ENCODE measurements around the gene RBM48.
A peak's percentile ranks its signal among the peaks of the same experiment; 100 is the strongest.
"Not testable (repeated sequence)": the region's sequence is repeated elsewhere in the genome, so short reads cannot be mapped to it uniquely, and the experiment has no call there.

The RBM48 gene

DNA sequence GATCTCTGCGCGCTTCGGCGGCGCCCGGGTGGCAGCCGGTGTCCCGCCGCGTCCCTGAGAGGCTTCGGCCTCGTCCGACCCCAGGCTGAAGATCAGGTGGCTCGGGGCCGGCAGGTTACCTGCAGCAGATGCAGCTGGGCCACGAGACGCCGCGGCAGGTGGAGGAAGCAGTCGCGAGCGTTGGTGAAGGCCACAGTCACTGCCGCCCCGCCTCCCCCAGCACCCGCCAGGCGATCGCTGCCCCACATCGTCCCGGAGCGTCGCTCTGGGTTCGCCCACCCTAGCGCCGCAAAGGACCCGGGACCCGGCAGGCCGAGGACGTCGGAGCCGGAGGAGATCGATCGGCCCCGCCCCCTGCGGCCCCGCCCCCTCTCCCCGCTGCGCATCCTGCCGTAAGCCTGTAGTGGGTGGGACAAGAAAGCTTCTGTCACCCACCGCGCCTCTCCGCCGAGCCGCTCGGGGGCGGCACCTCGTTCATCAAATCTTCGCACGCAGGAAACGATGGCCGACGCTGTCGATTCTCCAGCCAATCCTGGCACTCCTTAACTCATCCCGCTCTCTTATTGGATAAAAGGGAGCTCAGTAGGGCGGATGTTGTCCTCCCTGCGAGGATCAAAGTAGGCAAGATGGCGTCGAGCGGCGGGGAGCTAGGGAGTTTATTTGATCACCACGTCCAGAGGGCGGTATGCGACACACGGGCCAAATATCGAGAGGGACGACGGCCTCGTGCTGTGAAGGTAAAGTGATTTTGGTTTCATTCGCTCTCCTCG, at the start of gene RBM48, which contains the start of gene PEX1:
Gene RBM48, plus strand, starts transcription at position 608 of the 770 bp plus-strand sequence. Its CDS starts 19 bp downstream, at position 627.
Gene PEX1, minus strand, starts transcription at position 333 of the 770 bp plus-strand sequence. Its CDS starts 85 bp downstream, at position 248.
- peak; percentile 100 for DNase-seq (ENCODE audit: low read depth)
- peak within 1 kb of the TSS; percentile 86 for H3K4me3 ChIP-seq (ENCODE audit: low read depth, low read length)
- TF ChIP-seq POLR2A (IDR thresholded peaks at IDR 0.05; ENCODE audit: extremely low read depth, insufficient read length) = peak; percentile 75
- TF ChIP-seq MYC (IDR thresholded peaks at IDR 0.05; ENCODE audit: low read depth, low read length) = peak; percentile 68
- peak; percentile 66 for TF ChIP-seq MAX (IDR thresholded peaks at IDR 0.05; ENCODE audit: low read depth, low read length)
- TF ChIP-seq, protein P1, sequence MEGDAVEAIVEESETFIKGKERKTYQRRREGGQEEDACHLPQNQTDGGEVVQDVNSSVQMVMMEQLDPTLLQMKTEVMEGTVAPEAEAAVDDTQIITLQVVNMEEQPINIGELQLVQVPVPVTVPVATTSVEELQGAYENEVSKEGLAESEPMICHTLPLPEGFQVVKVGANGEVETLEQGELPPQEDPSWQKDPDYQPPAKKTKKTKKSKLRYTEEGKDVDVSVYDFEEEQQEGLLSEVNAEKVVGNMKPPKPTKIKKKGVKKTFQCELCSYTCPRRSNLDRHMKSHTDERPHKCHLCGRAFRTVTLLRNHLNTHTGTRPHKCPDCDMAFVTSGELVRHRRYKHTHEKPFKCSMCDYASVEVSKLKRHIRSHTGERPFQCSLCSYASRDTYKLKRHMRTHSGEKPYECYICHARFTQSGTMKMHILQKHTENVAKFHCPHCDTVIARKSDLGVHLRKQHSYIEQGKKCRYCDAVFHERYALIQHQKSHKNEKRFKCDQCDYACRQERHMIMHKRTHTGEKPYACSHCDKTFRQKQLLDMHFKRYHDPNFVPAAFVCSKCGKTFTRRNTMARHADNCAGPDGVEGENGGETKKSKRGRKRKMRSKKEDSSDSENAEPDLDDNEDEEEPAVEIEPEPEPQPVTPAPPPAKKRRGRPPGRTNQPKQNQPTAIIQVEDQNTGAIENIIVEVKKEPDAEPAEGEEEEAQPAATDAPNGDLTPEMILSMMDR (IDR thresholded peaks at IDR 0.05; ENCODE audit: low read depth, low read length) = peak; percentile 53

DNA sequence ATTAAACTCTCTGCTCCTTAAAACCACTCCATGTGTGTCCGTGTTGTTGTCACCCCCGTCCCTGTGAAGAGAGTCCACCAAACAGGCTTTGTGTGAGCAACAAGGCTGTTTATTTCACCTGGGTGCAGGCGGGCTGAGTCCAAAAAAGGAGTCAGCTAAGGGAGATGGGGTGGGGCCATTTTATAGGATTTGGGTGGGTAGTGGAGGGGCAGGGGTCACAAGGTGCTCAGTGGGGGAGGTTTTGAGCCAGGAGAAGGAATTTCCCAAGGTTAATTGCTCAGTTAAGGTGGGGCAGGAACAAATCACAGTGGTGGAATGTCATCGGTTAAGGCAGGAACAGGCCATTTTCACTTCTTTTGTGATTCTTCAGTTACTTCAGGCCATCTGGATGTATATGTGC, 49.4 kb upstream of the RBM48 start:
- not testable (repeated sequence) for DNase-seq (ENCODE audit: low read depth); H3K4me3 ChIP-seq (ENCODE audit: low read depth, low read length)

DNA sequence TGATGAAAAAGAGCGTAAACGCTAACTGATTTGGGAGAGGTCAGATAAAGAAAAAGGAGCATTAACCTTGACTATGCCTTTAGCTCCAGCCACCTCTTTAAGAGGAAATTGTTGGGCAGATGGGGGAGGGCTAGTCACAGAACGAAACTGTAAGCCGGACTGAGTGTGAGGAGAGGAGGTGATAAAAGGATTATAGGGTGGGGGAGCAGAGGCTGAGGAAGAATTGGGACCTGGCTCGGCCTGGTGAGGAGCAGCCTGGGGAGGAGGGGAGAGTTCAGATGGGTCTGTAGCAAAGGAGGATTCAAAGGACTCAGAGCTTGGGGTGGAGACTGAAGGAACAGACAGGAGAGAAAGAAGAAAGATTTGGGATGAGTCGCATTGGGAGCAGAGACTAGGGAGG, 45.0 kb upstream of the RBM48 start:
- not testable (repeated sequence) for H3K4me3 ChIP-seq (ENCODE audit: low read depth, low read length); DNase-seq (ENCODE audit: low read depth)

GRCh38 chr7:92484226-92484625, 44.4 kb upstream of the RBM48 start:
- DNase-seq (ENCODE audit: low read depth); H3K4me3 ChIP-seq (ENCODE audit: low read depth, low read length): not testable (repeated sequence)

- no peak for TF ChIP-seq POLR2A (IDR thresholded peaks at IDR 0.05; ENCODE audit: extremely low read depth, insufficient read length)
- no peak for TF ChIP-seq MAX (IDR thresholded peaks at IDR 0.05; ENCODE audit: low read depth, low read length)
- TF ChIP-seq MYC (IDR thresholded peaks at IDR 0.05; ENCODE audit: low read depth, low read length) = no peak
- TF ChIP-seq, protein P1 (IDR thresholded peaks at IDR 0.05; ENCODE audit: low read depth, low read length) = no peak
- no peak overlapping the region for H3K4me3 ChIP-seq (ENCODE audit: low read depth, low read length)
- DNase-seq (ENCODE audit: low read depth) = no peak
Observed at GRCh38 chr7:92485267-92485892, 43.2 kb upstream of the RBM48 start.

- TF ChIP-seq, protein P1 (IDR thresholded peaks at IDR 0.05; ENCODE audit: low read depth, low read length) = no peak
- TF ChIP-seq POLR2A (IDR thresholded peaks at IDR 0.05; ENCODE audit: extremely low read depth, insufficient read length) (no peak), MAX (IDR thresholded peaks at IDR 0.05; ENCODE audit: low read depth, low read length) (no peak), MYC (IDR thresholded peaks at IDR 0.05; ENCODE audit: low read depth, low read length) (no peak)
- H3K4me3 ChIP-seq (ENCODE audit: low read depth, low read length) = no peak overlapping the region
- DNase-seq (ENCODE audit: low read depth) = no peak
Observed at GRCh38 chr7:92485974-92486373, 42.6 kb upstream of the RBM48 start.

DNA sequence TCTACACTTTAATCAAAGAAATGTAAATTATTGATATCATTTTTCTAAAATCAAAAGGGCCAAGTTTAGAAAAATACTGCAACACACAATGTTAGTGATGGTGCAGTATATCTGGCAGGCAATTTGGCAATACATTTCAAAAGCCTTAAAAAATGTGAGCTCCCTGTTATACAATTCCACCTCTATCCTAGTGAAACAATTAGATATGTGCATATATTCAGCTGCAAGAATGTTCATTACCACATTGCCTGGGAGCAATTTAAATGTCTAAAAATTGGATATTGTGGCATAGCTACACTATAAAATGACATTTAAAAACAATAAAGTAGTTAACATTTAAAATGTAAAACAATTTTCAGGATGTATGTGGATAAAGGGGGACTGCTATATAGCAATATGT, 40.8 kb upstream of the RBM48 start:
- no peak for DNase-seq (ENCODE audit: low read depth)
- no peak overlapping the region for H3K4me3 ChIP-seq (ENCODE audit: low read depth, low read length)
- TF ChIP-seq, protein P1 (IDR thresholded peaks at IDR 0.05; ENCODE audit: low read depth, low read length) = no peak
- TF ChIP-seq POLR2A (IDR thresholded peaks at IDR 0.05; ENCODE audit: extremely low read depth, insufficient read length) (no peak), MYC (IDR thresholded peaks at IDR 0.05; ENCODE audit: low read depth, low read length) (no peak), MAX (IDR thresholded peaks at IDR 0.05; ENCODE audit: low read depth, low read length) (no peak)

Measured in NB4 (cell line).